ENCODE results near the gene C1QTNF8. TPM values are rescaled to one million over a fixed set of nuclear protein-coding genes. Genes with fewer than 3 reads are reported as not detected.

C1QTNF8 gene
- total and polyA plus RNA-seq, 2 donors (not counting 1 experiment from before 2014, with no cell fraction given): not detected

- no peaks in the 10 kb centered on the region for H3K27me3 ChIP-seq (replicated peaks in 1 of 4; ENCODE audit: control extremely low read depth in 1 of 4, control insufficient read depth in 3 of 4, insufficient read depth in 4 of 4, low read length in 3 of 4)
- no peak overlapping the region for H3K9ac ChIP-seq (ENCODE audit: low read length)
- POLR2A ChIA-PET: no interaction called here
- no peaks in the 10 kb centered on the region for H3K36me3 ChIP-seq (replicated peaks in 1 of 2; ENCODE audit: control extremely low read depth in 1 of 2, control insufficient read depth in 1 of 2, extremely low read depth in 1 of 2, insufficient read depth in 2 of 2, low read length in 1 of 2)
- Mint-ChIP-seq H3K4me3 (no peak overlapping the region), H3K4me1 (no peaks in the 10 kb centered on the region), H3K27me3 (no peaks in the 10 kb centered on the region), H3K27ac (no peak overlapping the region), H3K9me3 (ENCODE audit: insufficient read depth) (no peaks in the 10 kb centered on the region)
- DNase-seq (no peak), ATAC-seq (ENCODE audit: low read depth) (no peak)
- H4K20me1 ChIP-seq (ENCODE audit: control insufficient read depth, insufficient read depth, low read length, poor library complexity, severe bottlenecking): no peaks in the 10 kb centered on the region
- TF ChIP-seq CTCF (IDR thresholded peaks at IDR 0.05): no peak
- no peak for TF ChIP-seq EZH2 (IDR thresholded peaks at IDR 0.05; ENCODE audit: borderline replicate concordance, insufficient read depth, low read depth, low read length, poor library complexity, severe bottlenecking)
- CTCF ChIA-PET: no interaction called here
- H3K27ac ChIP-seq (ENCODE audit: low read length in 2 of 2): no peak overlapping the region
- intact Hi-C loops (cut with micrococcal nuclease): no loop called here
- H3K9me3 ChIP-seq (ENCODE audit: control extremely low read depth in 1 of 3, control insufficient read depth in 2 of 3, insufficient read depth in 1 of 3, low read length in 2 of 3): peaks cover 0 to 5% (median 0%) of the 10 kb centered on the region in 3 donors
- no peaks in the 10 kb centered on the region for H3K4me1 ChIP-seq (ENCODE audit: control insufficient read depth in 2 of 2, insufficient read depth in 2 of 2, low read length in 2 of 2)
- H3K79me2 ChIP-seq (ENCODE audit: control insufficient read depth, insufficient read depth, low read length): no peaks in the 10 kb centered on the region
- H3K4me3 ChIP-seq (ENCODE audit: control extremely low read depth in 1 of 5, extremely low read depth in 1 of 5, insufficient read depth in 1 of 5, low read depth in 2 of 5, low read length in 4 of 5): no peak overlapping the region
- no peak overlapping the region for H3K4me2 ChIP-seq (replicated peaks; ENCODE audit: low read depth, low read length, poor library complexity, severe bottlenecking)
- 45% methylated on average over 9 of the region's 10 CpGs for WGBS (ENCODE audit: insufficient coverage)
- H2AFZ ChIP-seq (ENCODE audit: insufficient read depth, low read depth, low read length, poor library complexity, severe bottlenecking): no peak overlapping the region
These were observed 30.5 kb upstream of the C1QTNF8 start for GRCh38 chr16:1126586-1126985.

- no peak overlapping the region for H3K4me3 ChIP-seq (ENCODE audit: control extremely low read depth in 1 of 5, extremely low read depth in 1 of 5, insufficient read depth in 1 of 5, low read depth in 2 of 5, low read length in 4 of 5)
- ATAC-seq (ENCODE audit: low read depth): no peak
- POLR2A ChIA-PET: no interaction called here
- no peaks in the 10 kb centered on the region for H3K79me2 ChIP-seq (ENCODE audit: control insufficient read depth, insufficient read depth, low read length)
- H4K20me1 ChIP-seq (ENCODE audit: control insufficient read depth, insufficient read depth, low read length, poor library complexity, severe bottlenecking): no peaks in the 10 kb centered on the region
- H3K36me3 ChIP-seq (replicated peaks in 1 of 2; ENCODE audit: control extremely low read depth in 1 of 2, control insufficient read depth in 1 of 2, extremely low read depth in 1 of 2, insufficient read depth in 2 of 2, low read length in 1 of 2): no peaks in the 10 kb centered on the region
- H3K4me2 ChIP-seq (replicated peaks; ENCODE audit: low read depth, low read length, poor library complexity, severe bottlenecking): no peak overlapping the region
- no peak overlapping the region for H3K4me3 Mint-ChIP-seq
- no peak overlapping the region for H2AFZ ChIP-seq (ENCODE audit: insufficient read depth, low read depth, low read length, poor library complexity, severe bottlenecking)
- no peak overlapping the region for H3K27ac Mint-ChIP-seq
- peaks cover 0 to 5% (median 0%) of the 10 kb centered on the region in 3 donors for H3K9me3 ChIP-seq (ENCODE audit: control extremely low read depth in 1 of 3, control insufficient read depth in 2 of 3, insufficient read depth in 1 of 3, low read length in 2 of 3)
- no peak for TF ChIP-seq EZH2 (IDR thresholded peaks at IDR 0.05; ENCODE audit: borderline replicate concordance, insufficient read depth, low read depth, low read length, poor library complexity, severe bottlenecking)
- TF ChIP-seq CTCF (IDR thresholded peaks at IDR 0.05): no peak
- DNase-seq: no peak
- intact Hi-C loops (cut with micrococcal nuclease): no loop called here
- no peaks in the 10 kb centered on the region for H3K27me3 Mint-ChIP-seq
- CTCF ChIA-PET: no interaction called here
- 62% methylated on average over 17 of the region's 17 CpGs for WGBS (ENCODE audit: insufficient coverage)
- H3K4me1 Mint-ChIP-seq: no peaks in the 10 kb centered on the region
- no peaks in the 10 kb centered on the region for H3K27me3 ChIP-seq (replicated peaks in 1 of 4; ENCODE audit: control extremely low read depth in 1 of 4, control insufficient read depth in 3 of 4, insufficient read depth in 4 of 4, low read length in 3 of 4)
- no peak overlapping the region for H3K9ac ChIP-seq (ENCODE audit: low read length)
- H3K27ac ChIP-seq (ENCODE audit: low read length in 2 of 2): no peak overlapping the region
- H3K4me1 ChIP-seq (ENCODE audit: control insufficient read depth in 2 of 2, insufficient read depth in 2 of 2, low read length in 2 of 2): no peaks in the 10 kb centered on the region
- no peaks in the 10 kb centered on the region for H3K9me3 Mint-ChIP-seq (ENCODE audit: insufficient read depth)
These were observed 30.0 kb upstream of the C1QTNF8 start for GRCh38 chr16:1126044-1126443.

Data from B cell (primary cell).